HEK293T (cell line): ENCODE measurements around the gene SLK.

Experiments used
- CTBP1 ChIP-seq: fragments of 450-650 bp; IDR thresholded peaks from 2 replicates; pipeline ENCODE4 v1.6.1; 2016; ENCODE audit warnings: borderline replicate concordance
- FOXA1 ChIP-seq: fragments of 450-650 bp; IDR thresholded peaks from 2 replicates; pipeline ENCODE4 v1.6.1; 2016; ENCODE audit warnings: mild to moderate bottlenecking
- FOXM1 ChIP-seq: fragments of 450-650 bp; IDR thresholded peaks from 2 replicates; pipeline ENCODE4 v1.6.1; 2017; ENCODE audit warnings: mild to moderate bottlenecking, borderline replicate concordance
- LEF1 ChIP-seq: fragments of 450-650 bp; IDR thresholded peaks from 2 replicates; pipeline ENCODE4 v1.6.1; 2017; ENCODE audit warnings: mild to moderate bottlenecking, borderline replicate concordance
- SP1 ChIP-seq: fragments of 450-650 bp; IDR thresholded peaks from 2 replicates; pipeline ENCODE4 v1.6.1; 2017
- TARDBP ChIP-seq: fragments of 450-650 bp; IDR thresholded peaks from 2 replicates; pipeline ENCODE4 v1.6.1; 2016

- TF ChIP-seq SP1, result no peak
- TF ChIP-seq LEF1, result no peak
- no peak for TF ChIP-seq FOXM1
- no peak for TF ChIP-seq CTBP1
- no peak for TF ChIP-seq TARDBP
- TF ChIP-seq FOXA1, result no peak
Observed at GRCh38 chr10:103975169-103975568, 8.2 kb downstream of the SLK start.
